Thoracic aorta (tissue), 2 donors: ENCODE results near the gene UBE2QL1. TPM values are rescaled to one million over a fixed set of nuclear protein-coding genes. Genes with fewer than 3 reads are reported as not detected.
A peak's percentile ranks its signal among the peaks of the same experiment; 100 is the strongest.

Source experiments
- ATAC-seq: fragments of 150-250 bp; one replicate; pipeline ENCODE4 v1.8.0; 2017; ENCODE audit warnings: low read depth; ENCODE audit not compliant: insufficient number of reproducible peaks, low FRiP score
- DNase-seq: peaks from one replicate; pipeline ENCODE4 v3.0.0-alpha.2; 2020; ENCODE audit warnings: low spot score
- H3K27ac ChIP-seq, 2 donors: fragments of 200-600 bp; sonication (generic); 1 replicate in 1 of 2; 2 replicates in 1 of 2; pipeline ENCODE4 v1.5.1; 2016; ENCODE audit warnings: mild to moderate bottlenecking in 2 of 2, moderate library complexity in 2 of 2
- H3K27me3 ChIP-seq: fragments of 200-600 bp; sonication (generic); replicated peaks from 2 replicates; pipeline ENCODE4 v1.6.0; 2016; ENCODE audit warnings: mild to moderate bottlenecking; ENCODE audit not compliant: insufficient read depth
- H3K36me3 ChIP-seq: fragments of 200-600 bp; sonication (generic); one replicate; pipeline ENCODE4 v1.5.1; 2016
- H3K4me1 ChIP-seq, 2 donors: fragments of 200-600 bp; sonication (generic); 1 replicate in 1 of 2; 2 replicates in 1 of 2; pipeline versions ENCODE4 v1.5.1 to v1.6.0; 2016; ENCODE audit warnings: low read depth in 2 of 2, mild to moderate bottlenecking in 1 of 2; ENCODE audit not compliant: control insufficient read depth in 1 of 2
- H3K4me3 ChIP-seq: fragments of 200-600 bp; sonication (generic); 2 replicates; pipeline ENCODE4 v1.5.1; 2016; ENCODE audit warnings: mild to moderate bottlenecking
- H3K9me3 ChIP-seq: fragments of 200-600 bp; sonication (generic); 2 replicates; pipeline ENCODE4 v1.5.1; 2016
- CTCF ChIP-seq: fragments of 200-600 bp; sonication (generic); IDR thresholded peaks from one replicate; pipeline ENCODE4 v1.5.1; 2019; ENCODE audit warnings: antibody characterized with exemption
- total RNA-seq, 2 donors: library from RNA; depleted of rRNA; stranded (reverse); fragments of >200 nt; gene quantifications; one replicate each; pipeline versions ENCODE4 v1.1.0 to v1.2.3, GENCODE V29; 2016

The UBE2QL1 gene
- total RNA-seq, 2 donors from 2014 or later: 3.2 to 3.5 TPM

DNA sequence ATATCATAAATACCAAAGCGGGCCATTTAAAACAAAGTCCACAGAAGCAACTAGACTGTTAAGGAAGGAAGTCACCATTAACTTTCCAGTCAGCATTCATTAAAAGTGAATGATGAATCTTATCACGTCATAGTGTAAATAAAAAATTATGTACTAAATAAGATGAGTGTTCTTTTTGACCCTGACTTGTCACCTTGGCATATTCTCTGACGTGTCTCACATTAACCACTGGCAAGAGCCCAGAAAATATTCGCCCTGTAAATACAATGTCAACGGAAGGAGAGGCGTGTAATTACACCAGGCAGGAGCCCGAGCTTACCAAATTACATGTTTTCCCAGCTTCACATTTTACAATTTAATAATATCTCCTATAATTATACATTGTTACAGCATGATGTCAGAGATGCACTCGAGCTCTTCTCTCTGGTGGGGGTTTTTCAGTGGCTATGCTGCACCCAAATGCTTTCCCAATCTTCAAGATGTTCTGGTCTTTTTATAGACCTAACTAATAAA lies 29.3 kb upstream of the UBE2QL1 start:
- TF ChIP-seq CTCF: no peak
- Histone ChIP-seq H3K27me3 (no peaks in the 10 kb centered on the region), H3K4me1 (peaks cover 7 to 14% of the 10 kb centered on the region in 2 donors), H3K27ac (no peak overlapping the region), H3K9me3 (no peaks in the 10 kb centered on the region), H3K36me3 (no peaks in the 10 kb centered on the region), H3K4me3 (peak overlapping the region; percentile 16)
- ATAC-seq: no peak
- no peak for DNase-seq

- Histone ChIP-seq H3K4me3 (no peak overlapping the region), H3K27ac (no peak overlapping the region), H3K27me3 (no peaks in the 10 kb centered on the region), H3K9me3 (no peaks in the 10 kb centered on the region), H3K4me1 (peaks cover 7 to 13% of the 10 kb centered on the region in 2 donors), H3K36me3 (no peaks in the 10 kb centered on the region)
- DNase-seq (no peak), ATAC-seq (no peak)
- no peak for TF ChIP-seq CTCF
Measured at GRCh38 chr5:6423327-6424109, 25.1 kb upstream of the UBE2QL1 start.

- no peak overlapping the region for H3K4me3 ChIP-seq
- ATAC-seq: no peak
- DNase-seq: no peak
- H3K4me1 ChIP-seq: peaks cover 3 to 8% of the 10 kb centered on the region in 2 donors
- no peak for TF ChIP-seq CTCF
- no peaks in the 10 kb centered on the region for H3K9me3 ChIP-seq
- H3K27ac ChIP-seq: no peak overlapping the region
- no peaks in the 10 kb centered on the region for H3K27me3 ChIP-seq
- H3K36me3 ChIP-seq: no peaks in the 10 kb centered on the region
Measured at GRCh38 chr5:6424110-6424659, 24.5 kb upstream of the UBE2QL1 start.

DNA sequence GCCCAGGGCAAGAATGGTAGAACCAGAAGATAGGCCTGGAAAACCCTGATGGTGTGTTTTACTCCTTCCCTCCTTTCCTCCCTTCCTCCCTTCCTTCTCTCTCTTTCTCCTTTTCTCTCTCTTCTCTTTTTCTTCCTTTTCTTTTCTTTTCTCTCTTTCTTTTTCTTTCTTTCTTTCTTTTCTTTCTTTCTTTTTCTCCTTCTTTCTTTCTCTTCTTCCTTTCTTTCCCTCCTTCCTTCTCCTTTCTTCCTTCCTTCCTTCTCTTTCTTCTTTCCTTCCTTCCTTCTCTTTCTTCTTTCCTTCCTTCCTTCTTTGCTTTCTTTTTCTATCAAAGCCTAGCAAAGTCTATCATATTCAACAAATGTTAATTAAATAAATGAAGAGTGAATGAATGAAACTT lies 24.0 kb upstream of the UBE2QL1 start:
- Histone ChIP-seq H3K27ac (no peak overlapping the region), H3K4me1 (peaks cover 0 to 2% of the 10 kb centered on the region in 2 donors), H3K4me3 (no peak overlapping the region), H3K9me3 (no peaks in the 10 kb centered on the region), H3K36me3 (no peaks in the 10 kb centered on the region), H3K27me3 (no peaks in the 10 kb centered on the region)
- DNase-seq (no peak), ATAC-seq (no peak)
- no peak for TF ChIP-seq CTCF

DNA sequence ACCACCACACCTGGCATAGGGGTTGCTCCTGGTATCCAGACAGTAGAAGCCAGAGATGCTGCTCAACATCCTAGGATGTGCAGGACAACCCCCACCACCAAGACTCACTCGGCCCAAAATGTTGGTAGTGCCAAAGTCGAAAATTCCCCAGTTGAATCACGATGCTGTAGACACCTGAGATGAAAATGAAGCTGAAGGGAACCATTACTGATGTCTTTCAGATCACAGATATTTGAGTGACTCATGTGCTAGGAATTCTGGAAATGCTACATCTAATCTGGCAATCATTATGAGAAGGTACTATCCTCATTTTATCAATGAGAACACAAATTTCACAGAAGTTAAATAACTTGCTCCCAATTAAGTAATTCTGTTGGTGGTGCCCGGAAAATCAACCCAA lies 21.0 kb upstream of the UBE2QL1 start:
- no peak for TF ChIP-seq CTCF
- H3K27ac ChIP-seq: no peak overlapping the region
- H3K27me3 ChIP-seq: no peaks in the 10 kb centered on the region
- no peak overlapping the region for H3K4me3 ChIP-seq
- ATAC-seq (no peak), DNase-seq (no peak)
- H3K9me3 ChIP-seq: no peaks in the 10 kb centered on the region
- no peaks in the 10 kb centered on the region for H3K36me3 ChIP-seq
- no peaks in the 10 kb centered on the region for H3K4me1 ChIP-seq
